Endodermal cell (in vitro differentiated cells): Measurements from ENCODE around the gene TBCB. TPM values are rescaled to one million over a fixed set of nuclear protein-coding genes. Genes with fewer than 3 reads are reported as not detected.
"Not testable (repeated sequence)": the region's sequence is repeated elsewhere in the genome, so short reads cannot be mapped to it uniquely, and the experiment has no call there.

Experiments
- DNase-seq: peaks from one replicate; pipeline ENCODE4 v3.0.0-alpha.2; 2017
- H3K27ac ChIP-seq: 2 replicates; pipeline ENCODE4 v1.5.1; 2013; ENCODE audit warnings: mild to moderate bottlenecking, low read depth, low read length, moderate library complexity
- H3K27me3 ChIP-seq: 2 replicates; pipeline ENCODE4 v1.6.1; 2013; ENCODE audit warnings: mild to moderate bottlenecking, low read length, moderate library complexity; ENCODE audit not compliant: insufficient read depth, control insufficient read depth, poor library complexity, severe bottlenecking
- H3K36me3 ChIP-seq: 2 replicates; pipeline ENCODE4 v1.7.0; 2013; ENCODE audit warnings: mild to moderate bottlenecking, low read length, moderate library complexity; ENCODE audit not compliant: control insufficient read depth, insufficient read depth
- H3K4me1 ChIP-seq: one replicate; pipeline ENCODE4 v1.7.0; 2013; ENCODE audit warnings: low read length; ENCODE audit not compliant: control insufficient read depth, insufficient read depth
- H3K4me3 ChIP-seq: 2 replicates; pipeline ENCODE4 v1.5.1; 2013; ENCODE audit warnings: mild to moderate bottlenecking, low read length, moderate library complexity
- H3K9ac ChIP-seq: 2 replicates; pipeline ENCODE4 v1.6.1; 2013; ENCODE audit warnings: mild to moderate bottlenecking, low read length, moderate library complexity; ENCODE audit not compliant: poor library complexity, severe bottlenecking; ENCODE audit errors: extremely low read depth
- H3K9me3 ChIP-seq: 2 replicates; pipeline ENCODE4 v1.6.1; 2013; ENCODE audit warnings: mild to moderate bottlenecking, low read length, moderate library complexity; ENCODE audit not compliant: control insufficient read depth
- H3K27ac Mint-ChIP-seq: 2 replicates; pipeline ENCODE4 v1.8.0; 2020; ENCODE audit warnings: mixed read lengths
- H3K27me3 Mint-ChIP-seq: 2 replicates; pipeline ENCODE4 v1.8.0; 2021; ENCODE audit warnings: mild to moderate bottlenecking, mixed read lengths; ENCODE audit not compliant: insufficient read depth
- H3K36me3 Mint-ChIP-seq: 2 replicates; pipeline ENCODE4 v1.8.0; 2020; ENCODE audit warnings: low read depth, mixed read lengths
- H3K4me1 Mint-ChIP-seq: 2 replicates; pipeline ENCODE4 v1.8.0; 2020; ENCODE audit warnings: mixed read lengths
- H3K4me3 Mint-ChIP-seq: 2 replicates; pipeline ENCODE4 v1.8.0; 2020; ENCODE audit warnings: mild to moderate bottlenecking, moderate library complexity, mixed read lengths
- H3K9me3 Mint-ChIP-seq: 2 replicates; pipeline ENCODE4 v1.8.0; 2020; ENCODE audit warnings: mild to moderate bottlenecking, mixed read lengths
- WGBS, 2 experiments: methylation state at CpG; one replicate each; pipeline versions ENCODE4 v1.1.5 to v1.1.7; 2013; ENCODE audit warnings: missing lambda C conversion rate in 2 of 2, mixed read lengths in 1 of 2; ENCODE audit not compliant: insufficient coverage in 1 of 2, insufficient read length in 1 of 2; 5-methylcytosine and 5-hydroxymethylcytosine counted together
- total RNA-seq, 2 donors: library from RNA; stranded (reverse); fragmentation: NEBNext Ultra II Directional in 1 of 2; extraction: Animal tissue kit (Norgen Biotek cat#: 25700) in 1 of 2; gene quantifications; 2 replicates in 1 of 2; 3 replicates in 1 of 2; pipeline ENCODE4 v1.2.1, GENCODE V29; 2021
- TF ChIP-seq, protein P1 (sequence below): fragments of 200-600 bp; sonication (generic); conservative IDR thresholded peaks from 2 replicates; pipeline ENCODE4 v1.5.0; 2021; ENCODE audit warnings: antibody characterized with exemption, mild to moderate bottlenecking

The TBCB gene
- total RNA-seq, 2 donors from 2014 or later: 189 to 194 TPM

DNA sequence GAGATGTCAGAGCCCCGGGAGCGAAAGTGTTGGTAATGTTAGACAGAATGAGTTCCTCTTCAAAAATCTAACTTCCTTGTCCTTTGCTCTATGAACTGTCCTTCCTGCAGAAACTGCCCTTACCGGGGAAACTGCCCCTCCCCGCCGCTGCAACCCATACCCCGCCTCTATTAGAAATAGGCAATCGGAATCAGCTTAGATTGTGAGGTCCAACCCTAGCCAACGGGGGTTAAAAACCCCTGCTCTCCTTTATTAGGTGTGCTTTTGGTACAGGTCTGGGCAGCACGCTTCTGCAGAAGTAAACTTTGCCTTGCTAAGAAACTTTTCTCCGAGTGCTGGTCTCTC, 13.1 kb downstream of the TBCB start:
- Histone ChIP-seq H3K4me1 (no peaks in the 10 kb centered on the region), H3K9ac (peak overlapping the region; percentile 50), H3K27ac (peak overlapping the region; percentile 75), H3K36me3 (peaks cover 21% of the 10 kb centered on the region), H3K27me3 (no peaks in the 10 kb centered on the region), H3K9me3 (no peaks in the 10 kb centered on the region), H3K4me3 (peak overlapping the region; percentile 85)
- Mint-ChIP-seq H3K27me3 (no peaks in the 10 kb centered on the region), H3K27ac (peak overlapping the region; percentile 91), H3K9me3 (no peaks in the 10 kb centered on the region), H3K4me3 (peak overlapping the region; percentile 76), H3K36me3 (peaks cover 22% of the 10 kb centered on the region), H3K4me1 (peaks cover 2% of the 10 kb centered on the region)
- DNase-seq: no peak
- TF ChIP-seq, protein P1, sequence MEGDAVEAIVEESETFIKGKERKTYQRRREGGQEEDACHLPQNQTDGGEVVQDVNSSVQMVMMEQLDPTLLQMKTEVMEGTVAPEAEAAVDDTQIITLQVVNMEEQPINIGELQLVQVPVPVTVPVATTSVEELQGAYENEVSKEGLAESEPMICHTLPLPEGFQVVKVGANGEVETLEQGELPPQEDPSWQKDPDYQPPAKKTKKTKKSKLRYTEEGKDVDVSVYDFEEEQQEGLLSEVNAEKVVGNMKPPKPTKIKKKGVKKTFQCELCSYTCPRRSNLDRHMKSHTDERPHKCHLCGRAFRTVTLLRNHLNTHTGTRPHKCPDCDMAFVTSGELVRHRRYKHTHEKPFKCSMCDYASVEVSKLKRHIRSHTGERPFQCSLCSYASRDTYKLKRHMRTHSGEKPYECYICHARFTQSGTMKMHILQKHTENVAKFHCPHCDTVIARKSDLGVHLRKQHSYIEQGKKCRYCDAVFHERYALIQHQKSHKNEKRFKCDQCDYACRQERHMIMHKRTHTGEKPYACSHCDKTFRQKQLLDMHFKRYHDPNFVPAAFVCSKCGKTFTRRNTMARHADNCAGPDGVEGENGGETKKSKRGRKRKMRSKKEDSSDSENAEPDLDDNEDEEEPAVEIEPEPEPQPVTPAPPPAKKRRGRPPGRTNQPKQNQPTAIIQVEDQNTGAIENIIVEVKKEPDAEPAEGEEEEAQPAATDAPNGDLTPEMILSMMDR: no peak
- 31 to 33% methylated on average over 5 to 10 of the region's 10 CpGs for WGBS, 2 experiments

- not testable (repeated sequence) for H3K27ac ChIP-seq, H3K36me3 Mint-ChIP-seq, H3K9ac ChIP-seq, DNase-seq, H3K36me3 ChIP-seq, H3K9me3 Mint-ChIP-seq, H3K9me3 ChIP-seq, H3K4me3 Mint-ChIP-seq, H3K4me3 ChIP-seq, H3K27me3 ChIP-seq, H3K4me1 ChIP-seq, H3K4me1 Mint-ChIP-seq, H3K27me3 Mint-ChIP-seq, H3K27ac Mint-ChIP-seq
- 88 to 93% methylated on average over 6 of the region's 6 CpGs for WGBS, 2 experiments
Observed at GRCh38 chr19:36131221-36131620, 16.0 kb downstream of the TBCB start.

DNA sequence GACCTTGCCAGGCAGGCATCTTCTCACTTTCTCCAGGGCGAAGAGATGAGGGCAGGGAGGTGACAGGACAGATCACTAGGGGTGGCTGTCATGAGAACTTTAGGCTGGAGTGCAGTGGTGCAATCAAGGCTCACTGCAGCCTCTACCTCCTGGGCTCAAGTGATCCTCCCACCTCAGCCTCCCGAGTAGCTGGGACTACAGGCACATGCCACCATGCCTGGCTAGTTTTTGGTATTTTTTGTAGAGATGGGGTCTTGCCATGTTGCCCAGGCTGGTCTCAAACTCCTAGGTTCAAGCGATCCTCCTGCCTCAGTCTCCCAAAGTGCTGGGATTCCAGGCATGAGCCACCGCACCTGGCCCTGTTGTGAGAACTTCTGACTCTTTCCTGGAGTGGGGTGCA, 19.6 kb downstream of the TBCB start:
- not testable (repeated sequence) for H3K27ac ChIP-seq, H3K27ac Mint-ChIP-seq, H3K9ac ChIP-seq, H3K36me3 ChIP-seq, H3K9me3 ChIP-seq, H3K4me1 Mint-ChIP-seq, H3K4me3 Mint-ChIP-seq, H3K4me3 ChIP-seq, H3K27me3 Mint-ChIP-seq, H3K4me1 ChIP-seq, H3K27me3 ChIP-seq, DNase-seq, H3K36me3 Mint-ChIP-seq, H3K9me3 Mint-ChIP-seq
- 91 to 94% methylated on average over 2 to 4 of the region's 4 CpGs for WGBS, 2 experiments

GRCh38 chr19:36136964-36137686, 21.9 kb downstream of the TBCB start:
- peaks cover 6% of the 10 kb centered on the region for H3K27me3 Mint-ChIP-seq
- no peak overlapping the region for H3K4me3 ChIP-seq
- no peaks in the 10 kb centered on the region for H3K9me3 ChIP-seq
- H3K9ac ChIP-seq: no peak overlapping the region
- H3K27me3 ChIP-seq: no peaks in the 10 kb centered on the region
- no peaks in the 10 kb centered on the region for H3K4me1 ChIP-seq
- no peak for DNase-seq
- H3K9me3 Mint-ChIP-seq: no peaks in the 10 kb centered on the region
- H3K36me3 ChIP-seq: peaks cover 7% of the 10 kb centered on the region
- H3K4me3 Mint-ChIP-seq: no peak overlapping the region
- 89 to 95% methylated on average over 8 to 12 of the region's 12 CpGs for WGBS, 2 experiments
- H3K4me1 Mint-ChIP-seq: peaks cover 13% of the 10 kb centered on the region
- H3K27ac ChIP-seq: no peak overlapping the region
- TF ChIP-seq, protein P1: no peak
- H3K27ac Mint-ChIP-seq: no peak overlapping the region
- H3K36me3 Mint-ChIP-seq: peaks cover 11% of the 10 kb centered on the region
